Measurements from ENCODE around the gene ZNF416. TPM values are rescaled to one million over a fixed set of nuclear protein-coding genes. Genes with fewer than 3 reads are reported as not detected.

ZNF416 gene
- total RNA-seq (2022; extraction: Qiagen RNA extraction) = 3.5 to 4.3 TPM (median 4.3 TPM) in 5 replicates

GRCh38 chr19:57578487-57579205, at the start of gene ZNF416:
Gene ZNF416 (minus strand): TSS chr19:57578911. CDS start chr19:57578704, 207 bp downstream.

GRCh38 chr19:57613941-57614743, 35.4 kb upstream of the ZNF416 start, which contains the start of gene ZNF134:
Gene ZNF134 (plus strand): TSS chr19:57614242. CDS start chr19:57619469, 5,227 bp downstream.

GRCh38 chr19:57599761-57600383, 21.2 kb upstream of the ZNF416 start, which contains the start of gene ZNF530:
Gene ZNF530 (plus strand): TSS chr19:57599885. CDS start chr19:57604346, 4,461 bp downstream.

GRCh38 chr19:57583521-57584416, 5.1 kb upstream of the ZNF416 start, which contains the start of gene ZIK1:
Gene ZIK1 (plus strand): TSS chr19:57584145. CDS start chr19:57584357, 212 bp downstream.

GRCh38 chr19:57559404-57560025, 19.2 kb downstream of the ZNF416 start, which contains the start of gene ZNF550:
Gene ZNF550 (minus strand): TSS chr19:57559863. CDS start chr19:57559682, 181 bp downstream.

GRCh38 chr19:57527136-57527881, 51.4 kb downstream of the ZNF416 start, which contains the start of gene ZNF549:
Gene ZNF549 (plus strand): TSS chr19:57527356. CDS start chr19:57527574, 218 bp downstream.

Other genes starting within 250 kb of the ZNF416 start
- 1.9 to 2.4 TPM (median 2.1 TPM) in 5 replicates for gene ZNF304, start 227.6 kb downstream of the ZNF416 start, total RNA-seq (2022; extraction: Qiagen RNA extraction)
- gene TRAPPC2B, start 215.4 kb downstream of the ZNF416 start, total RNA-seq (2022; extraction: Qiagen RNA extraction) = 14.9 to 16.4 TPM (median 15.4 TPM) in 5 replicates
- gene ZNF547, start 215.4 kb downstream of the ZNF416 start, total RNA-seq (2022; extraction: Qiagen RNA extraction) = 1.1 to 1.9 TPM (median 1.6 TPM) in 5 replicates
- gene ZNF548, start 189.1 kb downstream of the ZNF416 start, total RNA-seq (2022; extraction: Qiagen RNA extraction) = 3.5 to 4.4 TPM (median 4.1 TPM) in 5 replicates
- gene ZNF17, start 167.8 kb downstream of the ZNF416 start, total RNA-seq (2022; extraction: Qiagen RNA extraction) = 3.9 to 6.7 TPM (median 5.0 TPM) in 5 replicates
- gene ZNF749, start 143.6 kb downstream of the ZNF416 start, total RNA-seq (2022; extraction: Qiagen RNA extraction) = 13.7 to 16.8 TPM (median 16.0 TPM) in 5 replicates
- 0.05 to 0.07 TPM (median 0.07 TPM) in 4 of 5 replicates, not detected in the other for gene VN1R1, start 121.8 kb downstream of the ZNF416 start, total RNA-seq (2022; extraction: Qiagen RNA extraction)
- gene ZNF772, start 101.3 kb downstream of the ZNF416 start, total RNA-seq (2022; extraction: Qiagen RNA extraction) = 0.90 to 1.7 TPM (median 1.4 TPM) in 5 replicates
- gene ZNF419, start 91.2 kb downstream of the ZNF416 start, total RNA-seq (2022; extraction: Qiagen RNA extraction) = 5.6 to 8.0 TPM (median 6.6 TPM) in 5 replicates
- 3.9 to 6.3 TPM (median 4.6 TPM) in 5 replicates for gene ZNF773, start 79.0 kb downstream of the ZNF416 start, total RNA-seq (2022; extraction: Qiagen RNA extraction)
- gene ZNF549, start 51.6 kb downstream of the ZNF416 start, total RNA-seq (2022; extraction: Qiagen RNA extraction) = 1.5 to 1.9 TPM (median 1.7 TPM) in 5 replicates
- 2.8 to 4.1 TPM (median 3.8 TPM) in 5 replicates for gene ZNF550, start 19.0 kb downstream of the ZNF416 start, total RNA-seq (2022; extraction: Qiagen RNA extraction)
- gene ZIK1, start 5.2 kb upstream of the ZNF416 start, total RNA-seq (2022; extraction: Qiagen RNA extraction) = not detected in 5 replicates
- gene ZNF530, start 21.0 kb upstream of the ZNF416 start, total RNA-seq (2022; extraction: Qiagen RNA extraction) = 4.3 to 5.7 TPM (median 4.9 TPM) in 5 replicates
- 6.9 to 10.2 TPM (median 8.7 TPM) in 5 replicates for gene ZNF134, start 35.3 kb upstream of the ZNF416 start, total RNA-seq (2022; extraction: Qiagen RNA extraction)
- 5.4 to 6.8 TPM (median 5.9 TPM) in 5 replicates for gene ZNF211, start 54.3 kb upstream of the ZNF416 start, total RNA-seq (2022; extraction: Qiagen RNA extraction)
- gene ZSCAN4, start 90.0 kb upstream of the ZNF416 start, total RNA-seq (2022; extraction: Qiagen RNA extraction) = not detected in 5 replicates
- gene ZNF551, start 103.1 kb upstream of the ZNF416 start, total RNA-seq (2022; extraction: Qiagen RNA extraction) = 4.6 to 5.8 TPM (median 5.1 TPM) in 5 replicates
- not detected in 5 replicates for gene ZNF154, start 130.3 kb upstream of the ZNF416 start, total RNA-seq (2022; extraction: Qiagen RNA extraction)
- gene ZNF671, start 148.7 kb upstream of the ZNF416 start, total RNA-seq (2022; extraction: Qiagen RNA extraction) = 0.89 to 1.0 TPM (median 0.92 TPM) in 5 replicates
- 4.6 to 6.6 TPM (median 5.4 TPM) in 5 replicates for gene ZNF776, start 167.9 kb upstream of the ZNF416 start, total RNA-seq (2022; extraction: Qiagen RNA extraction)
- 5.9 to 7.1 TPM (median 6.3 TPM) in 5 replicates for gene ZNF586, start 190.8 kb upstream of the ZNF416 start, total RNA-seq (2022; extraction: Qiagen RNA extraction)
- gene ZNF552, start 236.0 kb upstream of the ZNF416 start, total RNA-seq (2022; extraction: Qiagen RNA extraction) = 4.6 to 5.5 TPM (median 5.2 TPM) in 5 replicates

Data from A549 treated with CORT108297 at 1 μM for 4 hours (cell line).